SK-N-SH (cell line): ENCODE results near the gene FFAR3. TPM values are rescaled to one million over a fixed set of nuclear protein-coding genes. Genes with fewer than 3 reads are reported as not detected.

Experiments
- CTCF ChIA-PET: fragments of 300-600, 350-600 bp; formaldehyde crosslinking; extraction: SDS; loops from one replicate; lab custom pipeline; 2021; lab: Yijun Ruan, JAX
- POLR2A ChIA-PET: fragments of 350-600 bp; sonication (Branson Sonifier 250); formaldehyde crosslinking; extraction: SDS; loops from one replicate; lab custom pipeline; 2020; ENCODE audit warnings: antibody characterized with exemption, inconsistent platforms; lab: Yijun Ruan, JAX
- DNase-seq: peaks from one replicate; pipeline ENCODE4 v3.0.0; 2012
- H2AFZ ChIP-seq: fragments of 200-600 bp; sonication (generic); 2 replicates; pipeline ENCODE4 v1.8.1; 2016; ENCODE audit warnings: antibody characterized with exemption, mild to moderate bottlenecking, low read depth
- H3F3A ChIP-seq: fragments of 200-600 bp; sonication (generic); replicated peaks from 2 replicates; pipeline ENCODE3; 2016; ENCODE audit warnings: antibody characterized with exemption, mild to moderate bottlenecking; ENCODE audit not compliant: insufficient read depth
- H3K27ac ChIP-seq, 2 experiments: fragments of 200-500 bp in 1 of 2; fragments of 200-600 bp in 1 of 2; sonication (Bioruptor generic) in 1 of 2; sonication (generic), shearing (Covaris generic) in 1 of 2; 2 replicates each; pipeline versions ENCODE4 v1.5.1 to v1.6.1; 2014 to 2016; ENCODE audit warnings: low read depth in 2 of 2, inconsistent platforms in 1 of 2, low read length in 1 of 2, mild to moderate bottlenecking in 1 of 2, mixed read lengths in 1 of 2
- H3K27me3 ChIP-seq: fragments of 200-600 bp; sonication (generic), shearing (Covaris generic); 2 replicates; pipeline ENCODE4 v1.6.1; 2016; ENCODE audit warnings: mixed run types; ENCODE audit not compliant: insufficient read depth
- H3K36me3 ChIP-seq, 2 experiments: fragments of 200-500 bp in 1 of 2; fragments of 200-600 bp in 1 of 2; sonication (Bioruptor generic) in 1 of 2; sonication (generic) in 1 of 2; replicated peaks in 1 of 2; 2 replicates each; pipeline versions ENCODE3 to v1.5.1; 2014 to 2016; ENCODE audit warnings: low read length in 1 of 2, mild to moderate bottlenecking in 1 of 2; ENCODE audit not compliant: insufficient read depth in 2 of 2, control insufficient read depth in 1 of 2
- H3K4me1 ChIP-seq, 2 experiments: fragments of 200-500 bp in 1 of 2; fragments of 200-600 bp in 1 of 2; sonication (Bioruptor generic) in 1 of 2; sonication (generic), shearing (Covaris generic) in 1 of 2; 2 replicates each; pipeline versions ENCODE4 v1.5.1 to v1.6.1; 2014 to 2016; ENCODE audit warnings: low read depth in 1 of 2, low read length in 1 of 2, mixed run types in 1 of 2; ENCODE audit not compliant: insufficient read depth in 2 of 2, control insufficient read depth in 1 of 2
- H3K4me2 ChIP-seq: fragments of 200-600 bp; sonication (generic), shearing (Covaris generic); 2 replicates; pipeline ENCODE4 v1.6.1; 2017; ENCODE audit warnings: mixed run types
- H3K4me3 ChIP-seq, 2 experiments: fragments of 200-500 bp in 1 of 2; fragments of 200-600 bp in 1 of 2; sonication (Bioruptor generic) in 1 of 2; sonication (generic), shearing (Covaris generic) in 1 of 2; 2 replicates each; pipeline versions ENCODE4 v1.5.1 to v1.8.1; 2014 to 2016; ENCODE audit warnings: low read depth in 2 of 2, inconsistent platforms in 1 of 2, low read length in 1 of 2, mild to moderate bottlenecking in 1 of 2, mixed read lengths in 1 of 2, moderate library complexity in 1 of 2
- H3K79me2 ChIP-seq: fragments of 200-600 bp; sonication (generic); 2 replicates; pipeline ENCODE4 v1.8.1; 2017; ENCODE audit warnings: mild to moderate bottlenecking; ENCODE audit not compliant: insufficient read depth
- H3K9ac ChIP-seq: fragments of 200-600 bp; sonication (generic); 2 replicates; pipeline ENCODE4 v1.6.1; 2017; ENCODE audit warnings: mixed run types
- H3K9me2 ChIP-seq: fragments of 200-600 bp; sonication (generic); 2 replicates; pipeline ENCODE4 v1.6.1; 2017; ENCODE audit warnings: mixed run types
- H3K9me3 ChIP-seq: fragments of 200-600 bp; sonication (generic); 2 replicates; pipeline ENCODE4 v1.6.1; 2017; ENCODE audit warnings: mixed run types, mild to moderate bottlenecking, moderate library complexity
- H4K20me1 ChIP-seq: fragments of 200-600 bp; sonication (generic); 2 replicates; pipeline ENCODE4 v1.6.1; 2017; ENCODE audit warnings: mild to moderate bottlenecking, mixed run types; ENCODE audit not compliant: insufficient read depth
- MEF2A ChIP-seq: IDR thresholded peaks from 2 replicates; pipeline ENCODE4 v1.4.0; 2012; ENCODE audit warnings: low read depth, borderline replicate concordance
- RAD21 ChIP-seq: IDR thresholded peaks from 2 replicates; pipeline ENCODE4 v1.6.1; 2012; ENCODE audit warnings: mild to moderate bottlenecking, low read length
- RCOR1 ChIP-seq: fragments of 150-350 bp; IDR thresholded peaks from 2 replicates; pipeline ENCODE4 v1.6.1; 2017; ENCODE audit warnings: antibody characterized with exemption, low read length
- RFX5 ChIP-seq: IDR thresholded peaks from 2 replicates; pipeline ENCODE4 v1.6.1; 2012; ENCODE audit warnings: mild to moderate bottlenecking, improper control_type of control experiment, low read length
- SMC3 ChIP-seq: IDR thresholded peaks from 2 replicates; pipeline ENCODE4 v1.6.1; 2012; ENCODE audit warnings: low read depth, low read length, improper control_type of control experiment
- TAF1 ChIP-seq: IDR thresholded peaks from 2 replicates; pipeline ENCODE4 v1.6.1; 2012; ENCODE audit warnings: low read depth, mild to moderate bottlenecking, low read length, moderate library complexity, borderline replicate concordance
- TEAD4 ChIP-seq: IDR thresholded peaks from 2 replicates; pipeline ENCODE4 v1.4.0; 2012; ENCODE audit warnings: mild to moderate bottlenecking, borderline replicate concordance; ENCODE audit not compliant: insufficient read depth
- YY1 ChIP-seq: IDR thresholded peaks from 2 replicates; pipeline ENCODE4 v1.4.0; 2012; ENCODE audit warnings: low read depth, mild to moderate bottlenecking
- WGBS: methylation state at CpG from one replicate; pipeline ENCODE4 v1.1.6; 2017; ENCODE audit warnings: low lambda C conversion rate; 5-methylcytosine and 5-hydroxymethylcytosine counted together
- polyA plus RNA-seq, 3 experiments: library from polyadenylated mRNA; depleted of rRNA; stranded (reverse); fragments of >200 nt; gene quantifications; 2 replicates each; pipeline ENCODE4 v1.2.3, GENCODE V29; 2012
- TF ChIP-seq, protein P1 (sequence below): fragments of 150-350 bp; IDR thresholded peaks from 2 replicates; pipeline ENCODE4 v1.6.1; 2017; ENCODE audit warnings: antibody characterized with exemption, low read length, low read depth, borderline replicate concordance
- TF ChIP-seq, protein P2 (sequence below): fragments of 200-600 bp; sonication (generic); IDR thresholded peaks from 2 replicates; pipeline ENCODE4 v1.6.1; 2017; ENCODE audit warnings: antibody characterized with exemption, mild to moderate bottlenecking, moderate library complexity
- TF ChIP-seq, protein P3 (sequence below): IDR thresholded peaks from 2 replicates; pipeline ENCODE4 v1.4.0; 2012; ENCODE audit warnings: low read depth

FFAR3 gene
- polyA plus RNA-seq, 1 of the 3 experiments (the other 2 are of a cell fraction), result not detected

DNA sequence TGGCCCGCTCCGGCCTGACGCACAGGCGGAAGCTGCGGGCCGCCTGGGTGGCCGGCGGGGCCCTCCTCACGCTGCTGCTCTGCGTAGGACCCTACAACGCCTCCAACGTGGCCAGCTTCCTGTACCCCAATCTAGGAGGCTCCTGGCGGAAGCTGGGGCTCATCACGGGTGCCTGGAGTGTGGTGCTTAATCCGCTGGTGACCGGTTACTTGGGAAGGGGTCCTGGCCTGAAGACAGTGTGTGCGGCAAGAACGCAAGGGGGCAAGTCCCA lies 6.1 kb upstream of the FFAR3 start:
- Histone ChIP-seq H4K20me1 (no peaks in the 10 kb centered on the region), H3K79me2 (no peaks in the 10 kb centered on the region), H3K27ac (no peak overlapping the region), H3K9ac (no peak overlapping the region), H3K9me2 (no peaks in the 10 kb centered on the region), H3K27me3 (peaks cover 80% of the 10 kb centered on the region), H3K36me3 (no peaks in the 10 kb centered on the region), H3K4me2 (no peak overlapping the region), H3F3A (no peaks in the 10 kb centered on the region), H3K4me3 (no peak overlapping the region), H3K4me1 (no peaks in the 10 kb centered on the region), H3K9me3 (no peaks in the 10 kb centered on the region), H2AFZ (peak overlapping the region; percentile 9; the same call in 1 of the 2 replicates)
- no peak for TF ChIP-seq RCOR1
- TF ChIP-seq TEAD4, result no peak
- TF ChIP-seq YY1, result no peak
- TF ChIP-seq MEF2A, result no peak
- ChIA-PET POLR2A (no interaction called here), CTCF (interaction anchor here (0.7 to 7.2 kb wide), 35 partner anchors 7 to 266 kb away, joined by 3 to 111 read pairs (median 4); no protein-coding TSS in a partner anchor)
- WGBS, result 34% methylated on average over 18 of the region's 18 CpGs
- DNase-seq, result no peak

DNA sequence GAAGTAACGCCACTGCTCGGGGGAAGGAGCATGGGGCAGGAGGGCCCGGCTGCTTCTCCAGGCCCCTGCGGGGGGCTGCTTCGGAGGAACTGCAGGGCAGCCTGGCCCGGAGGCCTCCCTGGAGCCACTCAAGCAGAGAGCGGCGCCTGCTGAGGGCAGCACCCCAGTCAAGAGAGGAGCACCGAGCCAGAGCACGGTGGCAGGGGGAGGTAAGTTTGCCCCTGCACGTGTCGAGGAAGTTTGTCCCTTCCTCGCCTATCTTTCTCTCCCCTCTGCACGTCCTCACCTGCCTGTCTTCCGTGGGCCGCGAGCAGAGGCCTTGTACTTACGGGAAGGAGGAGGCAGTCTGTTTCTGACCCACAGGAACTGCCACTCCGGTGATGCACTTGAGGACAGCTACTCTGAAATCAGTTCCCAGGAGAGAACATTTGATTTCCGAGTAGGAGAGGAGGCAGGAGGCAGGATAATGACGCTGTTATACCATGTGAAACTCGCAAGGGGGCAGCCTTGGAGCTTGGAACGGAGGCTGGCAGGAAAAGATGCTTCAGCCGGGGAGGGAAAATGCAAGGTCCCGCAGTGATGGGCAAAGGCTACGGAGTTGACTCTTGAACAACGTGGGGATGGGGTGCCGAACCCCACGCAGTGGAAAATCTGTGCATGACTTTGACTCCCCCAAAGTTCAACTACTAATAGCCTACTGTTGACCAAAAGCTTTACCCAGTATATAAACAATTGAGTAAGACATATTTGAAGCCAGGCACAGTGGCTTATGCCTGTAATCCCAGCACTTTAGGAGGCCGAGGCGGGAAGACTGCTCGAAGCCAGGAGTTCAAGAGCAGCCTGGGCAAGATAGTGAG lies 5.6 kb upstream of the FFAR3 start:
- peak; percentile 85 for DNase-seq
- H3K4me3 ChIP-seq, result no peak overlapping the region
- H3K9ac ChIP-seq, result no peak overlapping the region
- ChIA-PET CTCF (interaction anchor here (0.7 to 7.2 kb wide), 56 partner anchors 8 to 447 kb away, joined by 3 to 111 read pairs (median 4); partner anchors contain the start of genes FXYD3 and HAUS5), POLR2A (no interaction called here)
- no peaks in the 10 kb centered on the region for H3K36me3 ChIP-seq
- WGBS, result 5% methylated on average over 26 of the region's 32 CpGs
- H3K27me3 ChIP-seq, result peaks cover 80% of the 10 kb centered on the region
- H4K20me1 ChIP-seq, result no peaks in the 10 kb centered on the region
- no peak overlapping the region for H3K27ac ChIP-seq
- no peaks in the 10 kb centered on the region for H3F3A ChIP-seq
- H3K9me3 ChIP-seq, result no peaks in the 10 kb centered on the region
- H2AFZ ChIP-seq, result peak overlapping the region; percentile 9; the same call in 1 of the 2 replicates
- no peaks in the 10 kb centered on the region for H3K79me2 ChIP-seq
- no peak overlapping the region for H3K4me2 ChIP-seq
- TF ChIP-seq SMC3 (peak; percentile 72), TEAD4 (no peak), RAD21 (peak; percentile 91), RFX5 (no peak), TAF1 (no peak), YY1 (no peak)
- TF ChIP-seq, protein P1, sequence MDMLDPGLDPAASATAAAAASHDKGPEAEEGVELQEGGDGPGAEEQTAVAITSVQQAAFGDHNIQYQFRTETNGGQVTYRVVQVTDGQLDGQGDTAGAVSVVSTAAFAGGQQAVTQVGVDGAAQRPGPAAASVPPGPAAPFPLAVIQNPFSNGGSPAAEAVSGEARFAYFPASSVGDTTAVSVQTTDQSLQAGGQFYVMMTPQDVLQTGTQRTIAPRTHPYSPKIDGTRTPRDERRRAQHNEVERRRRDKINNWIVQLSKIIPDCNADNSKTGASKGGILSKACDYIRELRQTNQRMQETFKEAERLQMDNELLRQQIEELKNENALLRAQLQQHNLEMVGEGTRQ, result no peak
- TF ChIP-seq, protein P2, sequence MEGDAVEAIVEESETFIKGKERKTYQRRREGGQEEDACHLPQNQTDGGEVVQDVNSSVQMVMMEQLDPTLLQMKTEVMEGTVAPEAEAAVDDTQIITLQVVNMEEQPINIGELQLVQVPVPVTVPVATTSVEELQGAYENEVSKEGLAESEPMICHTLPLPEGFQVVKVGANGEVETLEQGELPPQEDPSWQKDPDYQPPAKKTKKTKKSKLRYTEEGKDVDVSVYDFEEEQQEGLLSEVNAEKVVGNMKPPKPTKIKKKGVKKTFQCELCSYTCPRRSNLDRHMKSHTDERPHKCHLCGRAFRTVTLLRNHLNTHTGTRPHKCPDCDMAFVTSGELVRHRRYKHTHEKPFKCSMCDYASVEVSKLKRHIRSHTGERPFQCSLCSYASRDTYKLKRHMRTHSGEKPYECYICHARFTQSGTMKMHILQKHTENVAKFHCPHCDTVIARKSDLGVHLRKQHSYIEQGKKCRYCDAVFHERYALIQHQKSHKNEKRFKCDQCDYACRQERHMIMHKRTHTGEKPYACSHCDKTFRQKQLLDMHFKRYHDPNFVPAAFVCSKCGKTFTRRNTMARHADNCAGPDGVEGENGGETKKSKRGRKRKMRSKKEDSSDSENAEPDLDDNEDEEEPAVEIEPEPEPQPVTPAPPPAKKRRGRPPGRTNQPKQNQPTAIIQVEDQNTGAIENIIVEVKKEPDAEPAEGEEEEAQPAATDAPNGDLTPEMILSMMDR, result peak; percentile 80
- TF ChIP-seq, protein P3, sequence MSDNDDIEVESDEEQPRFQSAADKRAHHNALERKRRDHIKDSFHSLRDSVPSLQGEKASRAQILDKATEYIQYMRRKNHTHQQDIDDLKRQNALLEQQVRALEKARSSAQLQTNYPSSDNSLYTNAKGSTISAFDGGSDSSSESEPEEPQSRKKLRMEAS, result no peak
- H3K4me1 ChIP-seq, result peaks cover 0 to 3% of the 10 kb centered on the region in 2 experiments; a peak in 1 of 4 replicates
- H3K9me2 ChIP-seq, result no peaks in the 10 kb centered on the region
